HG03103 (cell line): Measurements from ENCODE around the gene KASH5.

Experiments used
- ATAC-seq: cut with Tn5 transposase; IDR thresholded peaks from one replicate; pipeline ENCODE4 v1.9.1; 2021; ENCODE audit warnings: low read depth; ENCODE audit not compliant: unreplicated experiment

KASH5 gene

GRCh38 chr19:49387936-49388372 is at the start of gene KASH5:
KASH5 (plus strand) TSS chr19:49388249; CDS start chr19:49390884, 2,635 bp downstream.
- ATAC-seq, result no peak

- ATAC-seq, result no peak
Observed at GRCh38 chr19:49338691-49339300, 49.3 kb upstream of the KASH5 start.

- no peak for ATAC-seq
Observed at GRCh38 chr19:49339301-49340068, 48.6 kb upstream of the KASH5 start.

- ATAC-seq, result peak; percentile 45
Observed at GRCh38 chr19:49340069-49340864, 47.8 kb upstream of the KASH5 start.

GRCh38 chr19:49340865-49341718 is 47.0 kb upstream of the KASH5 start:
- no peak for ATAC-seq

- no peak for ATAC-seq
Observed at GRCh38 chr19:49342291-49342721, 45.7 kb upstream of the KASH5 start.

GRCh38 chr19:49343123-49343522 is 44.9 kb upstream of the KASH5 start:
- no peak for ATAC-seq

GRCh38 chr19:49344505-49345423 is 43.3 kb upstream of the KASH5 start:
- no peak for ATAC-seq

- no peak for ATAC-seq
Observed at GRCh38 chr19:49347191-49347590, 40.9 kb upstream of the KASH5 start.

- ATAC-seq, result no peak
Observed at GRCh38 chr19:49347835-49348234, 40.2 kb upstream of the KASH5 start.

- no peak for ATAC-seq
Observed at GRCh38 chr19:49348305-49349189, 39.5 kb upstream of the KASH5 start.

- ATAC-seq, result no peak
Observed at GRCh38 chr19:49349567-49349966, 38.5 kb upstream of the KASH5 start.

GRCh38 chr19:49355909-49356353 is 32.1 kb upstream of the KASH5 start:
- ATAC-seq, result no peak

GRCh38 chr19:49356382-49356781 is 31.7 kb upstream of the KASH5 start:
- ATAC-seq, result no peak

- no peak for ATAC-seq
Observed at GRCh38 chr19:49357186-49357585, 30.9 kb upstream of the KASH5 start.

GRCh38 chr19:49359851-49360820 is 27.9 kb upstream of the KASH5 start:
- no peak for ATAC-seq

GRCh38 chr19:49361438-49362047 is 26.5 kb upstream of the KASH5 start:
- ATAC-seq, result no peak
